Caco-2 (cell line): ENCODE data around the gene KRTAP10-4. TPM values are rescaled to one million over a fixed set of nuclear protein-coding genes. Genes with fewer than 3 reads are reported as not detected.

Source experiments
- BruUV-seq: library from RNA; stranded (reverse); fragments of 400-500 nt; replicated peaks from 2 replicates; lab custom pipeline; 2021; lab: Mats Ljungman, UMichigan
- CTCF ChIA-PET: fragments of 300-600 bp; sonication (Branson Sonifier 250); formaldehyde crosslinking; loops from one replicate; lab custom pipeline; 2022; ENCODE audit warnings: antibody characterized with exemption; lab: Charles Lee
- POLR2A ChIA-PET: fragments of 300-600 bp; sonication (Branson Sonifier 250); formaldehyde crosslinking; loops from one replicate; lab custom pipeline; 2022; ENCODE audit warnings: antibody characterized with exemption; lab: Charles Lee
- DNase-seq, 2 experiments: peaks; one replicate each; pipeline versions ENCODE4 v3.0.0 to v3.0.0-alpha.2; 2020 to 2022
- H3K27me3 ChIP-seq: replicated peaks from 2 replicates; pipeline ENCODE4 v1.6.0; 2011; ENCODE audit warnings: low read length; ENCODE audit not compliant: control insufficient read depth, insufficient read depth
- H3K36me3 ChIP-seq: 2 replicates; pipeline ENCODE4 v1.5.1; 2011; ENCODE audit warnings: low read length; ENCODE audit not compliant: control insufficient read depth, insufficient read depth
- H3K4me1 ChIP-seq: fragments of 250-450 bp; sonication (Bioruptor Pico); 2 replicates; pipeline ENCODE4 v1.5.1; 2020; ENCODE audit warnings: mild to moderate bottlenecking
- H3K4me3 ChIP-seq: 2 replicates; pipeline ENCODE4 v1.5.1; 2011; ENCODE audit warnings: low read depth, mild to moderate bottlenecking, control low read depth, low read length
- H3K9me3 ChIP-seq: fragments of 250-450 bp; sonication (Bioruptor Pico); 2 replicates; pipeline ENCODE4 v1.5.1; 2020; ENCODE audit warnings: mild to moderate bottlenecking, moderate library complexity
- H3K27ac Mint-ChIP-seq: one replicate; pipeline ENCODE4 v1.8.0; 2022; ENCODE audit warnings: mixed read lengths; ENCODE audit not compliant: unreplicated experiment
- H3K27me3 Mint-ChIP-seq: one replicate; pipeline ENCODE4 v1.8.0; 2022; ENCODE audit warnings: mixed read lengths; ENCODE audit not compliant: insufficient read depth, unreplicated experiment
- H3K36me3 Mint-ChIP-seq: one replicate; pipeline ENCODE4 v1.8.0; 2022; ENCODE audit warnings: mild to moderate bottlenecking, mixed read lengths; ENCODE audit not compliant: insufficient read depth, unreplicated experiment
- H3K4me1 Mint-ChIP-seq: one replicate; pipeline ENCODE4 v1.8.0; 2022; ENCODE audit warnings: low read depth, mixed read lengths; ENCODE audit not compliant: unreplicated experiment
- H3K4me3 Mint-ChIP-seq: one replicate; pipeline ENCODE4 v1.8.0; 2022; ENCODE audit warnings: mild to moderate bottlenecking, moderate library complexity, mixed read lengths; ENCODE audit not compliant: unreplicated experiment
- H3K9me3 Mint-ChIP-seq: one replicate; pipeline ENCODE4 v1.8.0; 2022; ENCODE audit warnings: mixed read lengths; ENCODE audit not compliant: unreplicated experiment
- intact Hi-C: fragments of 100-400 bp; cut with micrococcal nuclease; formaldehyde crosslinking; loops from one replicate; pipeline ENCODE4 v1.10.0; 2022; ENCODE audit not compliant: unreplicated experiment
- total RNA-seq: library from RNA; stranded (reverse); gene quantifications from 2 replicates; pipeline ENCODE4 v1.2.3, GENCODE V29; 2022
- TF ChIP-seq, protein P1 (sequence below), 2 experiments: fragments of 200-600 bp in 1 of 2; IDR thresholded peaks; 1 replicate in 1 of 2; 2 replicates in 1 of 2; pipeline versions ENCODE4 v1.5.1 to v1.8.0; 2011 to 2022; ENCODE audit warnings: antibody characterized with exemption in 1 of 2, control low read depth in 1 of 2, inconsistent platforms in 1 of 2, low read depth in 1 of 2, low read length in 1 of 2, mild to moderate bottlenecking in 1 of 2, moderate library complexity in 1 of 2; ENCODE audit not compliant: insufficient read depth in 1 of 2, severe bottlenecking in 1 of 2, unreplicated experiment in 1 of 2

KRTAP10-4 gene
- total RNA-seq, 1 experiment from 2014 or later: not detected

DNA sequence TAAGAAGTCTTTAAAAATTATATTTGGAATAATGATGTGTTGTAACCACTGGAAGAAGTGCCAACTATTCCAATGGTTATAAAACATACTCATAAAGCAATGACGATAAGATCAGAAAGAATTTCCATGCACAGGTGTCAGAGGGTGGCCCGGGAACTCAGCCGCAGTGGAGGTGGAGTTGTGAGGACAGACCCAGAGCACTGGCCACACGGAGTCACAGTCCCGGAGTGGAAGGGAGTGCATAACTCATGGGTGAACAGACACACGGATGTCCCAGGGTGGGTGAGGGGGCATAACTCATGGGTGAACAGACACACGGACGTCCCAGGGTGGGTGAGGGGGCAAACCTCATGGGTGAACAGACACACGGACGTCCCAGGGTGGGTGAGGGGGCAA, 2.5 kb downstream of the KRTAP10-4 start:
- no peaks in the 10 kb centered on the region for H3K27me3 Mint-ChIP-seq
- TF ChIP-seq, protein P1, sequence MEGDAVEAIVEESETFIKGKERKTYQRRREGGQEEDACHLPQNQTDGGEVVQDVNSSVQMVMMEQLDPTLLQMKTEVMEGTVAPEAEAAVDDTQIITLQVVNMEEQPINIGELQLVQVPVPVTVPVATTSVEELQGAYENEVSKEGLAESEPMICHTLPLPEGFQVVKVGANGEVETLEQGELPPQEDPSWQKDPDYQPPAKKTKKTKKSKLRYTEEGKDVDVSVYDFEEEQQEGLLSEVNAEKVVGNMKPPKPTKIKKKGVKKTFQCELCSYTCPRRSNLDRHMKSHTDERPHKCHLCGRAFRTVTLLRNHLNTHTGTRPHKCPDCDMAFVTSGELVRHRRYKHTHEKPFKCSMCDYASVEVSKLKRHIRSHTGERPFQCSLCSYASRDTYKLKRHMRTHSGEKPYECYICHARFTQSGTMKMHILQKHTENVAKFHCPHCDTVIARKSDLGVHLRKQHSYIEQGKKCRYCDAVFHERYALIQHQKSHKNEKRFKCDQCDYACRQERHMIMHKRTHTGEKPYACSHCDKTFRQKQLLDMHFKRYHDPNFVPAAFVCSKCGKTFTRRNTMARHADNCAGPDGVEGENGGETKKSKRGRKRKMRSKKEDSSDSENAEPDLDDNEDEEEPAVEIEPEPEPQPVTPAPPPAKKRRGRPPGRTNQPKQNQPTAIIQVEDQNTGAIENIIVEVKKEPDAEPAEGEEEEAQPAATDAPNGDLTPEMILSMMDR (IDR thresholded peaks at IDR 0.05; ENCODE audit: insufficient read depth in 1 of 2, low read depth in 1 of 2, low read length in 1 of 2, severe bottlenecking in 1 of 2, unreplicated experiment in 1 of 2): no peak
- no TSS peak for BruUV-seq
- H3K4me3 ChIP-seq: no peak overlapping the region
- H3K27me3 ChIP-seq: no peaks in the 10 kb centered on the region
- intact Hi-C loops: no loop called here
- H3K9me3 Mint-ChIP-seq: peaks cover 50% of the 10 kb centered on the region
- H3K4me3 Mint-ChIP-seq: no peak overlapping the region
- H3K36me3 ChIP-seq: no peaks in the 10 kb centered on the region
- peaks cover 8% of the 10 kb centered on the region for H3K4me1 Mint-ChIP-seq
- no peak overlapping the region for H3K27ac Mint-ChIP-seq
- peaks cover 5% of the 10 kb centered on the region for H3K9me3 ChIP-seq
- ChIA-PET POLR2A (no interaction called here), CTCF (no interaction called here)
- peaks cover 5% of the 10 kb centered on the region for H3K36me3 Mint-ChIP-seq
- H3K4me1 ChIP-seq: no peaks in the 10 kb centered on the region
- no peak for DNase-seq

DNA sequence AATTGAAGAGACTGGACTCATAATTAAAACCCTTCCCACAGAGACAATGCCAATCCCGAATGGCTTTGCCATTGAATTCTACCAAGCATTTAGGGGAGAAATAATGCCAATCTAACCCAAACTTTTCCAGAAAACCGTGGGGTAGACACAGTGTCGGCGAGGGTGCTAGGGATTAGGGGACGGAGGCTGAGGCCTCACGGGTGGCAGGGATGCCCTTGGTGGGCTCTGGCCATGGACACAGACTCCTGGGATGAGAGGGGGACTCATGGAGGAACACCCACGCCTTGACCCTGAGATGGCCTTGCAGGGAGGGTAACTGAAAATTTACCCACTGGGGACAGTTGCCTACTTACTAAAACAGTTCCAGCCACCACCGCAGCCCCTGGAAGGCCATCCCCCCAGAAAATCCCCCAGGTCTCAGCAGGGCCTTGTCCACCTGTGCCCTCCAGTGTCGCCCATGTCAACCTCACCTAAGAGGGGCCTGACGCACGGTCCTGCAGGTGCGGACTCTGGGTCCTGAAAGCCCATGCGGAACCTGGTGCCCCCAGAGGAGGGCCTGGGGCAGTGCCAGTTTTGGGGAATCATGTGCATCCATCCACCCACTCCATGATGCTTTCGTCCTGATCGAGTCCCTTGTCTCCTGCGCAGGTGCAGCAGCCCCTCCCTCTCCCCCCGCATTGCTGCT, 5.0 kb downstream of the KRTAP10-4 start:
- no peaks in the 10 kb centered on the region for H3K4me1 ChIP-seq
- CTCF ChIA-PET: no interaction called here
- intact Hi-C loops: no loop called here

DNA sequence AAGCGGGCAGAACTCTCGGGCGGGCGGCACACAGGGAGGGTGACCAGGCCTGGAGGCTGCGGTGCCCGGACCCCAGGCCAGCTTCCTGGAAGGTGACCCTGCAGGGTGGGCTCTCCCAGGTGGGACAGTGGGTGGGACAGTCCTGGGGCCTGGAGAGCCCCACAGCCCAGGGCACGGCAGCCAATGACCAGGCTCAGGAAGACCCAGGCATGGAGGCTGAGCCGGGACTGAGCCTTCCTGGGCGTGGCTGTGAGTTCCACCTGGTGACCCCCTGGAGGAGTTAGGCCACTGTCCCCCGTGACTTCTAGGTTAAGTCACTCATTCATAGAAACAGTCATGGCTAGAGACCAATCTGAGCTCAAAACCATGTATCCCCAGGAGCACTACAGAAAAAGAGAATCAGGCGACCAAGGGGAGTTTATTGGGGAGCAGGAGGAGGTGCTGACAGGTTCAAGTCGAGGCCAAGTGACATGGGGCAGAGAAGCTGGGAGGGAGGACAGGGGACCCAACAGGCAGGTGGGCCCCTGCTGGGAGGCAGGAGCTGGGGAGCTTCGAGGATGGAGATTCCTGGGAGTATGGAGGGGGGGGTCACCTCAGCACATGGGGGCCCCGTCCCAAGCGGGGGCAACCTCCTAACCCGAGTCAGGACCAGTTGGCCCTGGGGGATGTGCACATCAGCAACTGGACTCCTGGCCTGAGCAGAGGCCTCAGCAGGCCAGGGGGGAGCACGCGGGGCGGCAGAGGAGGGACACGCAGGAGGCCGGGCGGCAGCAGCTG, 5.7 kb downstream of the KRTAP10-4 start:
- Histone ChIP-seq H3K9me3 (peaks cover 18% of the 10 kb centered on the region), H3K4me1 (no peaks in the 10 kb centered on the region), H3K27me3 (no peaks in the 10 kb centered on the region), H3K36me3 (no peaks in the 10 kb centered on the region), H3K4me3 (no peak overlapping the region)
- Mint-ChIP-seq H3K27ac (no peak overlapping the region), H3K4me1 (peaks cover 8% of the 10 kb centered on the region), H3K9me3 (peaks cover 54% of the 10 kb centered on the region), H3K4me3 (no peak overlapping the region), H3K27me3 (no peaks in the 10 kb centered on the region), H3K36me3 (peaks cover 5% of the 10 kb centered on the region)
- POLR2A ChIA-PET: no interaction called here
- CTCF ChIA-PET: no interaction called here
- intact Hi-C loops: no loop called here
- BruUV-seq: no TSS peak
- DNase-seq: no peak
- TF ChIP-seq, protein P1 (IDR thresholded peaks at IDR 0.05; ENCODE audit: insufficient read depth in 1 of 2, low read depth in 1 of 2, low read length in 1 of 2, severe bottlenecking in 1 of 2, unreplicated experiment in 1 of 2): no peak

More for the DNA sequence above, 5.0 kb downstream of the KRTAP10-4 start:
- Mint-ChIP-seq H3K4me3 (no peak overlapping the region), H3K27me3 (no peaks in the 10 kb centered on the region), H3K9me3 (peaks cover 54% of the 10 kb centered on the region), H3K4me1 (peaks cover 8% of the 10 kb centered on the region), H3K27ac (no peak overlapping the region), H3K36me3 (peaks cover 5% of the 10 kb centered on the region)
- Histone ChIP-seq H3K27me3 (no peaks in the 10 kb centered on the region), H3K4me3 (no peak overlapping the region), H3K36me3 (no peaks in the 10 kb centered on the region), H3K9me3 (peaks cover 18% of the 10 kb centered on the region)
- no peak for DNase-seq
- TF ChIP-seq, protein P1 (IDR thresholded peaks at IDR 0.05; ENCODE audit: insufficient read depth in 1 of 2, low read depth in 1 of 2, low read length in 1 of 2, severe bottlenecking in 1 of 2, unreplicated experiment in 1 of 2): no peak
- BruUV-seq: no TSS peak
- POLR2A ChIA-PET: no interaction called here
